ENCODE data around the gene ADSL.

Gene ADSL

GRCh38 chr22:40420341-40421081 is 74.2 kb downstream of the ADSL start:
- DNase-seq: no peak

- DNase-seq: no peak
Observed at GRCh38 chr22:40421082-40421350, 74.7 kb downstream of the ADSL start.

- DNase-seq: no peak
Observed at GRCh38 chr22:40421941-40422340, 75.6 kb downstream of the ADSL start.

- no peak for DNase-seq
Observed at GRCh38 chr22:40422558-40423309, 76.4 kb downstream of the ADSL start.

GRCh38 chr22:40423310-40423688 is 77.0 kb downstream of the ADSL start:
- no peak for DNase-seq

GRCh38 chr22:40423882-40424640 is 77.8 kb downstream of the ADSL start:
- no peak for DNase-seq

GRCh38 chr22:40425082-40425481 is 78.8 kb downstream of the ADSL start:
- DNase-seq: no peak

GRCh38 chr22:40426594-40427333 is 80.5 kb downstream of the ADSL start:
- DNase-seq: no peak

- no peak for DNase-seq
Observed at GRCh38 chr22:40428796-40429195, 82.5 kb downstream of the ADSL start.

- no peak for DNase-seq
Observed at GRCh38 chr22:40429481-40429880, 83.2 kb downstream of the ADSL start.

- no peak for DNase-seq
Observed at GRCh38 chr22:40430991-40431390, 84.7 kb downstream of the ADSL start.

- DNase-seq: no peak
Observed at GRCh38 chr22:40432157-40432556, 85.9 kb downstream of the ADSL start.

GRCh38 chr22:40432625-40433024 is 86.3 kb downstream of the ADSL start:
- DNase-seq: no peak

- no peak for DNase-seq
Observed at GRCh38 chr22:40433416-40434090, 87.3 kb downstream of the ADSL start.

- peak; percentile 49 for DNase-seq
Observed at GRCh38 chr22:40434106-40434505, 87.8 kb downstream of the ADSL start.

GRCh38 chr22:40434745-40435144 is 88.4 kb downstream of the ADSL start:
- no peak for DNase-seq

GRCh38 chr22:40436505-40437431 is 90.5 kb downstream of the ADSL start:
- DNase-seq: peak; percentile 48
